Measurements from ENCODE around the gene SMIM41.

SMIM41 gene

GRCh38 chr12:52049286-52049685 lies 30.2 kb upstream of the SMIM41 start:
- Histone ChIP-seq H3K4me3 (ENCODE audit: low read depth, low read length) (no peak overlapping the region), H4K12ac (ENCODE audit: low read depth, low read length) (no peak overlapping the region), H3K9me3 (ENCODE audit: insufficient read depth, low read depth, low read length) (peaks cover 2% of the 10 kb centered on the region), H2BK120ac (ENCODE audit: insufficient read depth, low read length, poor library complexity) (no peak overlapping the region), H2BK5ac (ENCODE audit: low read depth, low read length, poor library complexity) (no peak overlapping the region), H3K79me2 (ENCODE audit: control insufficient read depth, insufficient read depth, low read length, poor library complexity) (peaks cover 4% of the 10 kb centered on the region), H3K79me1 (ENCODE audit: low read length) (peaks cover 6% of the 10 kb centered on the region), H3K23ac (ENCODE audit: low read length) (no peak overlapping the region), H2AFZ (ENCODE audit: insufficient read depth, low read length, poor library complexity) (no peak overlapping the region), H3K27ac (ENCODE audit: low read depth, low read length) (no peak overlapping the region), H3K9ac (ENCODE audit: low read length) (no peak overlapping the region), H2AK5ac (ENCODE audit: low read length) (no peak overlapping the region), H2BK12ac (ENCODE audit: low read length) (no peak overlapping the region), H3K18ac (ENCODE audit: low read length) (no peak overlapping the region), H3K4me1 (ENCODE audit: control insufficient read depth in 1 of 2, insufficient read depth in 2 of 2, low read length in 2 of 2) (peaks cover 14 to 23% of the 10 kb centered on the region in 2 experiments), H3K14ac (ENCODE audit: low read length) (no peak overlapping the region), H3K36me3 (ENCODE audit: control insufficient read depth in 1 of 2, insufficient read depth in 2 of 2, low read length in 2 of 2) (peaks cover 0 to 3% of the 10 kb centered on the region in 2 experiments), H4K91ac (ENCODE audit: low read depth, low read length) (no peak overlapping the region), H3K4me2 (ENCODE audit: low read length) (no peak overlapping the region), H4K8ac (ENCODE audit: low read depth, low read length) (no peak overlapping the region), H3K27me3 (ENCODE audit: insufficient read depth, low read length) (no peaks in the 10 kb centered on the region), H3K4ac (ENCODE audit: low read depth, low read length) (no peak overlapping the region)
- no CpG with 5 or more reads among the region's 4 CpGs for WGBS (ENCODE audit: extremely low coverage, insufficient coverage, insufficient read length)
- DNase-seq = no peak

- no peak overlapping the region for H3K14ac ChIP-seq (ENCODE audit: low read length)
Observed at GRCh38 chr12:52049688-52050087, 29.8 kb upstream of the SMIM41 start.

GRCh38 chr12:52050116-52050757 lies 29.3 kb upstream of the SMIM41 start:
- H4K12ac ChIP-seq (ENCODE audit: low read depth, low read length) = no peak overlapping the region
- peaks cover 14 to 23% of the 10 kb centered on the region in 2 experiments for H3K4me1 ChIP-seq (ENCODE audit: control insufficient read depth in 1 of 2, insufficient read depth in 2 of 2, low read length in 2 of 2)
- no peak overlapping the region for H3K27ac ChIP-seq (ENCODE audit: low read depth, low read length)
- peaks cover 4% of the 10 kb centered on the region for H3K79me2 ChIP-seq (ENCODE audit: control insufficient read depth, insufficient read depth, low read length, poor library complexity)
- peak overlapping the region; percentile 96 for H3K4me2 ChIP-seq (ENCODE audit: low read length)
- H3K18ac ChIP-seq (ENCODE audit: low read length) = peak overlapping the region; percentile 33
- H3K79me1 ChIP-seq (ENCODE audit: low read length) = peaks cover 6% of the 10 kb centered on the region
- no peak overlapping the region for H3K23ac ChIP-seq (ENCODE audit: low read length)
- peaks cover 2% of the 10 kb centered on the region for H3K9me3 ChIP-seq (ENCODE audit: insufficient read depth, low read depth, low read length)
- H2AFZ ChIP-seq (ENCODE audit: insufficient read depth, low read length, poor library complexity) = peak overlapping the region; percentile 41
- no peak overlapping the region for H2BK5ac ChIP-seq (ENCODE audit: low read depth, low read length, poor library complexity)
- no peak overlapping the region for H2BK12ac ChIP-seq (ENCODE audit: low read length)
- H3K14ac ChIP-seq (ENCODE audit: low read length) = peak overlapping the region; percentile 43
- no peak overlapping the region for H3K4ac ChIP-seq (ENCODE audit: low read depth, low read length)
- peak overlapping the region; percentile 74 for H3K4me3 ChIP-seq (ENCODE audit: low read depth, low read length)
- H3K27me3 ChIP-seq (ENCODE audit: insufficient read depth, low read length) = no peaks in the 10 kb centered on the region
- DNase-seq = no peak
- H3K36me3 ChIP-seq (ENCODE audit: control insufficient read depth in 1 of 2, insufficient read depth in 2 of 2, low read length in 2 of 2) = peaks cover 8 to 12% of the 10 kb centered on the region in 2 experiments
- H4K91ac ChIP-seq (ENCODE audit: low read depth, low read length) = peak overlapping the region; percentile 21
- peak overlapping the region; percentile 24 for H2BK120ac ChIP-seq (ENCODE audit: insufficient read depth, low read length, poor library complexity)
- H2AK5ac ChIP-seq (ENCODE audit: low read length) = no peak overlapping the region
- peak overlapping the region; percentile 16 for H3K9ac ChIP-seq (ENCODE audit: low read length)
- no CpG with 5 or more reads among the region's 16 CpGs for WGBS (ENCODE audit: extremely low coverage, insufficient coverage, insufficient read length)
- peak overlapping the region; percentile 50 for H4K8ac ChIP-seq (ENCODE audit: low read depth, low read length)

More at GRCh38 chr12:52049688-52050087, 29.8 kb upstream of the SMIM41 start:
- Histone ChIP-seq H2BK120ac (ENCODE audit: insufficient read depth, low read length, poor library complexity) (no peak overlapping the region), H3K9me3 (ENCODE audit: insufficient read depth, low read depth, low read length) (peaks cover 2% of the 10 kb centered on the region), H3K4me1 (ENCODE audit: control insufficient read depth in 1 of 2, insufficient read depth in 2 of 2, low read length in 2 of 2) (peaks cover 14 to 23% of the 10 kb centered on the region in 2 experiments), H2BK5ac (ENCODE audit: low read depth, low read length, poor library complexity) (no peak overlapping the region), H3K27ac (ENCODE audit: low read depth, low read length) (no peak overlapping the region), H3K79me1 (ENCODE audit: low read length) (peaks cover 6% of the 10 kb centered on the region), H3K4me3 (ENCODE audit: low read depth, low read length) (no peak overlapping the region), H3K9ac (ENCODE audit: low read length) (no peak overlapping the region), H2AK5ac (ENCODE audit: low read length) (no peak overlapping the region), H4K91ac (ENCODE audit: low read depth, low read length) (no peak overlapping the region), H4K12ac (ENCODE audit: low read depth, low read length) (no peak overlapping the region), H2BK12ac (ENCODE audit: low read length) (no peak overlapping the region), H3K36me3 (ENCODE audit: control insufficient read depth in 1 of 2, insufficient read depth in 2 of 2, low read length in 2 of 2) (peaks cover 3 to 7% of the 10 kb centered on the region in 2 experiments), H3K18ac (ENCODE audit: low read length) (no peak overlapping the region), H4K8ac (ENCODE audit: low read depth, low read length) (no peak overlapping the region), H3K23ac (ENCODE audit: low read length) (no peak overlapping the region), H2AFZ (ENCODE audit: insufficient read depth, low read length, poor library complexity) (no peak overlapping the region), H3K4me2 (ENCODE audit: low read length) (no peak overlapping the region), H3K79me2 (ENCODE audit: control insufficient read depth, insufficient read depth, low read length, poor library complexity) (peaks cover 4% of the 10 kb centered on the region), H3K4ac (ENCODE audit: low read depth, low read length) (no peak overlapping the region), H3K27me3 (ENCODE audit: insufficient read depth, low read length) (no peaks in the 10 kb centered on the region)
- WGBS (ENCODE audit: extremely low coverage, insufficient coverage, insufficient read length) = no CpG with 5 or more reads among the region's 5 CpGs
- no peak for DNase-seq

- H3K23ac ChIP-seq (ENCODE audit: low read length) = no peak within 1 kb of the TSS
- peak within 1 kb of the TSS; percentile 9 for H4K12ac ChIP-seq (ENCODE audit: low read depth, low read length)
- H2AFZ ChIP-seq (ENCODE audit: insufficient read depth, low read length, poor library complexity) = peak within 1 kb of the TSS; percentile 41
- peaks cover 9 to 18% of the 10 kb centered on the region in 2 experiments for H3K4me1 ChIP-seq (ENCODE audit: control insufficient read depth in 1 of 2, insufficient read depth in 2 of 2, low read length in 2 of 2)
- peak within 1 kb of the TSS; percentile 7 for H3K4ac ChIP-seq (ENCODE audit: low read depth, low read length)
- H2AK5ac ChIP-seq (ENCODE audit: low read length) = no peak within 1 kb of the TSS
- H3K9me3 ChIP-seq (ENCODE audit: insufficient read depth, low read depth, low read length) = peaks cover 2% of the 10 kb centered on the region
- peak within 1 kb of the TSS; percentile 74 for H3K4me3 ChIP-seq (ENCODE audit: low read depth, low read length)
- H3K14ac ChIP-seq (ENCODE audit: low read length) = peak within 1 kb of the TSS; percentile 43
- peak within 1 kb of the TSS; percentile 21 for H4K91ac ChIP-seq (ENCODE audit: low read depth, low read length)
- H3K27me3 ChIP-seq (ENCODE audit: insufficient read depth, low read length) = no peaks in the 10 kb centered on the region
- peak; percentile 77 to 80 for DNase-seq
- H3K27ac ChIP-seq (ENCODE audit: low read depth, low read length) = peak within 1 kb of the TSS; percentile 54
- peaks cover 8 to 17% of the 10 kb centered on the region in 2 experiments for H3K36me3 ChIP-seq (ENCODE audit: control insufficient read depth in 1 of 2, insufficient read depth in 2 of 2, low read length in 2 of 2)
- peak within 1 kb of the TSS; percentile 66 for H3K9ac ChIP-seq (ENCODE audit: low read length)
- peak within 1 kb of the TSS; percentile 8 for H2BK12ac ChIP-seq (ENCODE audit: low read length)
- H2BK5ac ChIP-seq (ENCODE audit: low read depth, low read length, poor library complexity) = no peak within 1 kb of the TSS
- H4K8ac ChIP-seq (ENCODE audit: low read depth, low read length) = peak within 1 kb of the TSS; percentile 50
- peak within 1 kb of the TSS; percentile 24 for H2BK120ac ChIP-seq (ENCODE audit: insufficient read depth, low read length, poor library complexity)
- H3K79me2 ChIP-seq (ENCODE audit: control insufficient read depth, insufficient read depth, low read length, poor library complexity) = peaks cover 4% of the 10 kb centered on the region
- peak within 1 kb of the TSS; percentile 96 for H3K4me2 ChIP-seq (ENCODE audit: low read length)
- no CpG with 5 or more reads among the region's 77 CpGs for WGBS (ENCODE audit: extremely low coverage, insufficient coverage, insufficient read length)
- peaks cover 6% of the 10 kb centered on the region for H3K79me1 ChIP-seq (ENCODE audit: low read length)
- H3K18ac ChIP-seq (ENCODE audit: low read length) = peak within 1 kb of the TSS; percentile 33
Observed at GRCh38 chr12:52050758-52051541, 28.6 kb upstream of the SMIM41 start, which contains the start of gene NR4A1. TSS of gene NR4A1 (plus strand) at chr12:52051442. CDS start at chr12:52054329, 2,887 bp downstream.

Measured in trophoblast cell (in vitro differentiated cells and primary cell).